ENCODE results near the gene TENT5C.

TENT5C gene

DNA sequence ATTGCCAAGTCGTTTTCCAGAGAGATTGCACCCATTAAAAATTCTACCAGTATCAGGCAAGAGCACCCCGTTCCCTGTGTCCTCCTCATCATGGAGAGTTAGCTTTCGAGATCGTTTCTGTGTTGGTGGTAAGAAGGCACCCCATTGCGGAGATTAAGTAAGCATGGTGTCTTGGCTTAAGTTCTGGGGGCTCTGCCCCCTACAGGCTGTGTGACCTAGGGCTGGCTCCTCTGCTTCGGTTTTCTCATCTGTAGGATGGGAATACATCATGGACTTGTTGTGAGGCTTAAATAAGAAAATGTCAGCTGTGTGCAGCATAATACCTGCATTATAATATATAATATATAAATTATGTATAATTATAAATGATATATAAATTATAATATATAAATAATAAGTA is 36.8 kb upstream of the TENT5C start:
- no peaks in the 10 kb centered on the region for H3K27me3 ChIP-seq
- TF ChIP-seq, protein P1, sequence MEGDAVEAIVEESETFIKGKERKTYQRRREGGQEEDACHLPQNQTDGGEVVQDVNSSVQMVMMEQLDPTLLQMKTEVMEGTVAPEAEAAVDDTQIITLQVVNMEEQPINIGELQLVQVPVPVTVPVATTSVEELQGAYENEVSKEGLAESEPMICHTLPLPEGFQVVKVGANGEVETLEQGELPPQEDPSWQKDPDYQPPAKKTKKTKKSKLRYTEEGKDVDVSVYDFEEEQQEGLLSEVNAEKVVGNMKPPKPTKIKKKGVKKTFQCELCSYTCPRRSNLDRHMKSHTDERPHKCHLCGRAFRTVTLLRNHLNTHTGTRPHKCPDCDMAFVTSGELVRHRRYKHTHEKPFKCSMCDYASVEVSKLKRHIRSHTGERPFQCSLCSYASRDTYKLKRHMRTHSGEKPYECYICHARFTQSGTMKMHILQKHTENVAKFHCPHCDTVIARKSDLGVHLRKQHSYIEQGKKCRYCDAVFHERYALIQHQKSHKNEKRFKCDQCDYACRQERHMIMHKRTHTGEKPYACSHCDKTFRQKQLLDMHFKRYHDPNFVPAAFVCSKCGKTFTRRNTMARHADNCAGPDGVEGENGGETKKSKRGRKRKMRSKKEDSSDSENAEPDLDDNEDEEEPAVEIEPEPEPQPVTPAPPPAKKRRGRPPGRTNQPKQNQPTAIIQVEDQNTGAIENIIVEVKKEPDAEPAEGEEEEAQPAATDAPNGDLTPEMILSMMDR (IDR thresholded peaks at IDR 0.05) = no peak
- intact Hi-C loops (cut with DNase I; ENCODE audit: low total_unique reads) = no loop called here
- no peak for DNase-seq
- H3K36me3 ChIP-seq = no peaks in the 10 kb centered on the region
- H3K4me1 ChIP-seq = peaks cover 0 to 3% (median 0%) of the 10 kb centered on the region in 4 donors
- no peak overlapping the region for H3K4me3 ChIP-seq
- no peaks in the 10 kb centered on the region for H3K9me3 ChIP-seq
- no peak overlapping the region for H3K27ac ChIP-seq

DNA sequence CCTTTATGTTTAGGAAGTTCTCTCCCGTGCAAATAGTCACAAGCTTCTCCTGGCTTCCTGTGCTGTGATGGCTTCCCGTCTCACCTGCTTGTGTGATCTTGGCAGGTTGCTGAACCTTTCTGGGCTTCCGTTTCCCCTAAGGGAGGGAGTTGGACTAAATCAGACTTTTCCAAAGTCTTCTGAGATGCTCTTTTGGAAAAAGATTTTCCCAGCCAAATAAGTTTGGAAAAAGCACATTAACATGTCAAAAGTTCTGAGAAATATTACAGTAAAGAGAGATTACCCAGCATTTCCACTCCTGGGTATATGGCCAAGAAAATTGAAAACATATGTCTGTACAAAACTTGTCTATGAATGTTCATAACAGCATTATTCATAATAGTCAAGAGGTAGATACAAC is 36.0 kb upstream of the TENT5C start:
- no peak overlapping the region for H3K4me3 ChIP-seq
- intact Hi-C loops (cut with DNase I; ENCODE audit: low total_unique reads) = no loop called here
- TF ChIP-seq, protein P1 (IDR thresholded peaks at IDR 0.05) = no peak
- H3K9me3 ChIP-seq = no peaks in the 10 kb centered on the region
- H3K27me3 ChIP-seq = no peaks in the 10 kb centered on the region
- DNase-seq = no peak
- no peaks in the 10 kb centered on the region for H3K4me1 ChIP-seq
- H3K36me3 ChIP-seq = no peaks in the 10 kb centered on the region
- no peak overlapping the region for H3K27ac ChIP-seq

DNA sequence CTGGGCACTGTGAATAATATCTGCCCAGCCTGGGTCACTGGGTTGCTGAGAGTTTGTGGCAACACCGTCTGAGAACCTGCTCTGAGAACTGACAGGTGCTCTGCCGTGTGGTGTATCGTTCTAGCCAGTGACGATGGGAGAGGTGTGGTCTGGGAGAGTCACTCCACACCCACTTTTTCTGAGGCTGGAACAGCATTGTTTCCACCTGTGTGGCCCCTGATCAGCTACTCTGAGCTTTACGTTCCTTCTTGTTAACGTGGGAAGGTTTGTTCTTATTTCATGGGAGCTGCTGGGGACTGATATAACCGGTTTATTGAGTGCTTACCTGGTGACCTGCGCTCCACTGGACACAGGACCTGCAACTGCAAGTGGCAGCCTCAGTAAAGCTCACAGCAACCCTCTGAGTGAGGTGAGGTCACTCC is 34.8 kb upstream of the TENT5C start:
- H3K4me1 ChIP-seq = no peaks in the 10 kb centered on the region
- TF ChIP-seq, protein P1 (IDR thresholded peaks at IDR 0.05) = no peak
- no peak overlapping the region for H3K27ac ChIP-seq
- no peaks in the 10 kb centered on the region for H3K27me3 ChIP-seq
- intact Hi-C loops (cut with DNase I; ENCODE audit: low total_unique reads) = no loop called here
- H3K4me3 ChIP-seq = no peak overlapping the region
- no peaks in the 10 kb centered on the region for H3K9me3 ChIP-seq
- H3K36me3 ChIP-seq = no peaks in the 10 kb centered on the region
- DNase-seq = peak in 1 of 2 donors; percentile 42

DNA sequence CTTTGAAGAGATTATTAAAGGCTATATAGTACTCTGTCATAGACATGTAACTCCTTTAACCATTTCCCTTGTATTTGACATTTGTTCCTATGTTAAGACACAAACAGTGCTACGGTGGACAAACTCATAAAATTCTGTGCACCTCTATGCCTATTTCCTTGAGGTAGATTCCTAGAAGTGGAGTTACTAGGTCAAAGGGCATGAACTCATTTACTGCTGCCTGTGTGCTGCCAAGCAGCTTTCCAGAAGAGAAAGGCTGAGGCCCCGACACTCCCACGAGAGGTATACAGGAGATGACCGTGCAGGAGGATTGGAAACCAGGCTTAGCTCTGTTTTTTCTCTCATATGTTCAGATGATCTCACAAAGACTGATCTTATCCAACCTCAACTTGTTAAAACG is 34.4 kb upstream of the TENT5C start:
- Histone ChIP-seq H3K36me3 (no peaks in the 10 kb centered on the region), H3K27me3 (no peaks in the 10 kb centered on the region), H3K9me3 (no peaks in the 10 kb centered on the region), H3K27ac (no peak overlapping the region), H3K4me1 (no peaks in the 10 kb centered on the region), H3K4me3 (no peak overlapping the region)
- TF ChIP-seq, protein P1 (IDR thresholded peaks at IDR 0.05) = no peak
- no peak for DNase-seq
- intact Hi-C loops (cut with DNase I; ENCODE audit: low total_unique reads) = no loop called here

DNA sequence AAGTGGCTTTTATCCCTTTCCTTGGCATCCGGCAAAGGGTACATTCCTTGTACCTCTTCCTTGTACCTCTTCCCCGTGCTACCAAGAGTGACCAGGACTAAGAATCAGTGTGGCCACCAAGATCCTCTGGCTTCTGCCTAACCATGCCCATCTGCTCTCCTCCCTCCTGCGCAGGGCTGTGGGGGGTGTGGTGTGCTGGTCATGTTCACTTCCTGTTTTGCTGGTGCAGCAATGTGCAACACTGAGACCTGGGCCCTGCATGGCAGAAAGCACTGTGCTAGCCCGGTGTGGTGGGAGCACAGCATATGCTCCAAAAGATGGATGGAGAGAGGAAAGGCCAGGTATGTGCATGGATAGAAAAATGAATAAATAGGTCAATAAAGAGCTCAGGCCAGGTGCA is 33.3 kb upstream of the TENT5C start:
- no peaks in the 10 kb centered on the region for H3K9me3 ChIP-seq
- H3K4me3 ChIP-seq = no peak overlapping the region
- no peaks in the 10 kb centered on the region for H3K36me3 ChIP-seq
- H3K4me1 ChIP-seq = no peaks in the 10 kb centered on the region
- TF ChIP-seq, protein P1 (IDR thresholded peaks at IDR 0.05) = no peak
- H3K27ac ChIP-seq = no peak overlapping the region
- no peak for DNase-seq
- intact Hi-C loops (cut with DNase I; ENCODE audit: low total_unique reads) = no loop called here
- H3K27me3 ChIP-seq = no peaks in the 10 kb centered on the region

DNA sequence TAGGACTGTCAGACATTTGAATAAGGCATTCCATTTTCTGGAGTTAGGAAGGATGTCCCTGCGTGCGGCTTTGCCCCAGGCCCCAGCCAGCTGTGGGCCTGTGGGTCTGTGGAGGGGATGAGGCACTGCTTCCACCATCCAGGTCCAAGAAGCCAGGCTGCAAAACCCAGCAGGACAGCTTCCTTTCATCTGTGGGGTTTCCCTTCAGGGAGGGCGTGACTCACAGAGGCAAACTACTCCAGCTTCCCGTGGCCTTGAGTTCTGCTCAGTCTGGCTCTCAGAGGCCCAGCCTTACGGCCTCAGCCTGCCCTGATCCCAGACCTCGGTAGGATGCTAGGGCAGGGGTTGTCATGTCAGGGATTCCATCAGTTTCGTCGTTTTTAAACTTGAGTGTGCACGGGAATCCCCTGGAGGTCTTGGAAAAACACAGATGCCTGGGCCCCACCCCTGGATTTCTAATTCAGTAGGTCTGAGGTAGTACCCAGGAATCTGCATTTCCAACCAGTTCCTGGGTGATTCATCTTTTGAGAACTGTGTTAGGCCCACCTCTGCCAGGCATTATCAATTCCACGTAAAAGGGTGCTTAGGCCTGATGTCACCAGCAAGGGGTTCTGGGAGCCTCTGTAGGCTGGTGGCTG is 32.3 kb upstream of the TENT5C start:
- intact Hi-C loops (cut with DNase I; ENCODE audit: low total_unique reads) = no loop called here
- Histone ChIP-seq H3K27me3 (no peaks in the 10 kb centered on the region), H3K36me3 (no peaks in the 10 kb centered on the region), H3K4me3 (no peak overlapping the region), H3K9me3 (no peaks in the 10 kb centered on the region), H3K27ac (no peak overlapping the region), H3K4me1 (no peaks in the 10 kb centered on the region)
- TF ChIP-seq, protein P1 (IDR thresholded peaks at IDR 0.05) = no peak
- no peak for DNase-seq

Data from tibial artery (tissue), 4 donors.